Measurements from ENCODE around the gene SORCS2.
A peak's percentile ranks its signal among the peaks of the same experiment; 100 is the strongest.

Gene SORCS2

DNA sequence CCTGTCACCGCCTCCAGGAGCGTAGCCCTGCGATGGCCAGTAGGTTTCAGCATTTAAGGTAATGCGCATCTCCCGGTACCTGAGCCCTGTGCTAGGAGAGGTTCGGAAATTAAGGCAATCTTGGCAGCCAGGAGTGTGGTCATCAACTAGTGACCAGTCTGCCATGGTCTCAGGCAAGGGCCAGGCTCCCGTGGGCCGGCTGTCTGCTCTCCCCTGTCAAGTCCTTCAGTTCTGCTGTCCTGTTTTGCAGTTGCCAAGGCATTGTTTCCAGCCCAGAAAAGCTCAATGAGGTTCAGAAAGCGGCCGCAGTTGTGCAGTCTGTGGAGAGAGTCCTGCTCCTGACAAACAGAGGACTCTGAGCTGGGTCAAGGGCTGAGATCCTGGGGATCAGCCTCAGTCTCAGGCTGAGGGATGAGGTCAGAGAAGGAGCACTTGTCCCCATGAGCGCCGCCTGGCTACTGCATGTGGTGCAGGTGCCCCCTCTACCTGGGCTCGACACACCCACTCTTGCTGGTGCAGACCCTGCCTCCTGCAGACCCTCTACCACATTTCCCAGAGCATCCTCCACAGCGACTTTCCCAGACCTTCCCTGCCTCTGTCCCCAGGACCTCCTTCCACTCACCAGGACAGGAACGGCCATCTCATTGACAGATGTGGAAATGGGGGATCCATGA is 295.8 kb downstream of the SORCS2 start:
- Mint-ChIP-seq H3K4me1 (no peaks in the 10 kb centered on the region), H3K27me3 (peaks cover 12% of the 10 kb centered on the region), H3K27ac (no peak overlapping the region), H3K36me3 (no peaks in the 10 kb centered on the region), H3K9me3 (peaks cover 6% of the 10 kb centered on the region), H3K4me3 (no peak overlapping the region)
- no peak for ATAC-seq

- no peak for ATAC-seq
- H3K27ac Mint-ChIP-seq: no peak overlapping the region
- no peaks in the 10 kb centered on the region for H3K36me3 Mint-ChIP-seq
- no peaks in the 10 kb centered on the region for H3K4me1 Mint-ChIP-seq
- peaks cover 10% of the 10 kb centered on the region for H3K9me3 Mint-ChIP-seq
- no peak overlapping the region for H3K4me3 Mint-ChIP-seq
- H3K27me3 Mint-ChIP-seq: peaks cover 12% of the 10 kb centered on the region
Observed at GRCh38 chr4:7491915-7492314, 299.6 kb downstream of the SORCS2 start.

DNA sequence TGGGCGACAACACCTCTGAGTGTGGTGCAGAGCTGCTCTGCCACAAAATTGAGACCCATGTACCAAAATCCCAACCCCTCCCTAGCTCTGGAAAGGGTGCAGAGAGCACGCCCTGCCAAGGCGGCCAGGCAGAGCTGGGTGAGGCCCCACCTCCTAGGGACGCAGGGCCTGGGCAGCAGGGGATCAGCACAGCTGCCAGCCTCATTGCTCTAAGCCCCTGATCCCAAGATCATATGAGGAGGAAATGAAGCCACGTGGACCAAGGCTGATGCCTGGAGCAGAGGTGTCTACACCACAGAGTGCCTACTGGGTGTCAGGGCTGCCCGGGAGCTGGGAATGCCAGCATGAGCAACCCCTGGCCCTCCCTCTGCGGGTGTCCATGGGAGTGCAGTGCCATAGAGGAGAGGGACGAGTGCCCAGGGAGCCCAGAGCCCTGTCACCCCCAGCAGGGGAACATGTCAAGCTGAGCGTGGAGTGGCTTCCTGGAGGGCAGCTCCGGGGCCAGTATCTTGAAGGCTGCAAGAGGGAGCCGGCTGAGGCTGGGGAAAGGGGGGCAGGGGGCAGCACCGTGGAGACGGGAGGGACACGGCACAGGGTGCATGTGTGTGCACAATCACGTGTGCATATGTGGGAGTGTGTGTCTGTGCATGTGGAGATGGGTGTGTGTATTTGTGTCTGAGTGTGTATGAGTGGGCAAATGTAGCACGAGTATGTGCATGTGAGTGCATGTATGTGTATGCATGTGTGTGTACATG is 306.3 kb downstream of the SORCS2 start:
- ATAC-seq: no peak
- Mint-ChIP-seq H3K9me3 (peaks cover 3% of the 10 kb centered on the region), H3K4me3 (no peak overlapping the region), H3K27ac (no peak overlapping the region), H3K27me3 (peaks cover 13% of the 10 kb centered on the region), H3K36me3 (no peaks in the 10 kb centered on the region), H3K4me1 (no peaks in the 10 kb centered on the region)

DNA sequence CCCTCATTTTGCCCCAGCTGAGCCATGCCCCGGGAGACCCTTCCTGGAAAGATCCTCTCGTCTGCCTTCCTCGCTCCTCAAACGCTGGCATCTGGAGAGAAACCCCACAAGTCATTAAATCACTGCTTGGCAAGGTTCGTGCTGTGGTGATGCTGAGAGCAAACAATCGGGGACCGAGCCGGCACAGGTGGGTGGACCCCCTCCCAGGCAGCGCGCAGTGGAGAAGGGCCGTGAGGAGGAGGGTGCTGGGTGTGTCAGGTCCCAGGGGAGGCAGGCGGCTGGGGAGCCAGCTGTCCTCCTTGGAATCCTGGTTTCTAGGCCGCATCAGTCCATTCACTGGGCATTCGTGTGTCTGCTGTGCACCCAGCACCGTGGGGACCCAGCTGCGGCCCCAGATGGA is 307.3 kb downstream of the SORCS2 start:
- H3K27me3 Mint-ChIP-seq: peaks cover 16% of the 10 kb centered on the region
- no peaks in the 10 kb centered on the region for H3K36me3 Mint-ChIP-seq
- no peak for ATAC-seq
- no peaks in the 10 kb centered on the region for H3K4me1 Mint-ChIP-seq
- no peak overlapping the region for H3K4me3 Mint-ChIP-seq
- no peaks in the 10 kb centered on the region for H3K9me3 Mint-ChIP-seq
- H3K27ac Mint-ChIP-seq: no peak overlapping the region

DNA sequence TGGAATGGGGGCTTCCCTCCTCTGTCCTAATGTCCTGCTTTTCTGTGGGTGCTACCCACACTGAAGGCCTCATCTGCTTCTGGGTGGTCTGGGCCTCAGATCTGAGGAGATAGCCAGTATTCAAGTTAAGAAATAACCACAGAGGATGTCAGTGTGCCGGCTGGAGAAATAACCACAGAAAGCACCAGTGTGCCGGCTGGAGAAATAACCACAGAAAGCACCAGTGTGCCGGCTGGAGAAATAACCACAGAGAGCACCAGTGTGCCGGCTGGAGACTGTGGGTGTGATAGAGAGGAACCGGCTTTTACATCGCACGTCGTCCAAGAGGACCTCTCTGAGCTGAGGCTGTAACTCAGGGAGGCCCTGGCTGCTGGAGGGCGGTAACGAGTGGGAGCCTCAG is 308.1 kb downstream of the SORCS2 start:
- ATAC-seq: no peak

DNA sequence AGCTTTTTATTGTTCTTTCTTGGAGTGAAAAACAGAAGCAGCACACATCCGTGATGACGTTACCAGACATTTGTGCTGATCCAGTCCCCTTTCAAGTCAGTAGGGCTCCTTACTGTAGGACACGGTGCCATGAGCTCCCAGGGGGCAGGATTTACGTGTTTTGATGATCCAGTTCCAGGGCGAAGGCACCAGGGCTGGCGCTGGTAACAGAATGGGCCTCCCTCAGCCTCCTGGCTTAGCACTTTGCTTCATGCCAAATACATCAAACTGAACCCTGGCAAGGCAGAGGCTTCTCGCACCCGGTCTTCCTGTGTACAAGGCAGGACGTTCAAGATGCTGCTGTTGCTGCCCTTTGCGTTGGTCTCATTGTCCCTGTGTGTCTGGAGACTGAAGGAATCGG is 309.0 kb downstream of the SORCS2 start:
- no peaks in the 10 kb centered on the region for H3K36me3 Mint-ChIP-seq
- no peak for ATAC-seq
- no peak overlapping the region for H3K27ac Mint-ChIP-seq
- no peak overlapping the region for H3K4me3 Mint-ChIP-seq
- no peaks in the 10 kb centered on the region for H3K9me3 Mint-ChIP-seq
- H3K4me1 Mint-ChIP-seq: no peaks in the 10 kb centered on the region
- peaks cover 24% of the 10 kb centered on the region for H3K27me3 Mint-ChIP-seq

More for the DNA sequence above, 308.1 kb downstream of the SORCS2 start:
- Mint-ChIP-seq H3K9me3 (no peaks in the 10 kb centered on the region), H3K27ac (no peak overlapping the region), H3K36me3 (no peaks in the 10 kb centered on the region), H3K27me3 (peaks cover 24% of the 10 kb centered on the region), H3K4me3 (no peak overlapping the region), H3K4me1 (no peaks in the 10 kb centered on the region)

DNA sequence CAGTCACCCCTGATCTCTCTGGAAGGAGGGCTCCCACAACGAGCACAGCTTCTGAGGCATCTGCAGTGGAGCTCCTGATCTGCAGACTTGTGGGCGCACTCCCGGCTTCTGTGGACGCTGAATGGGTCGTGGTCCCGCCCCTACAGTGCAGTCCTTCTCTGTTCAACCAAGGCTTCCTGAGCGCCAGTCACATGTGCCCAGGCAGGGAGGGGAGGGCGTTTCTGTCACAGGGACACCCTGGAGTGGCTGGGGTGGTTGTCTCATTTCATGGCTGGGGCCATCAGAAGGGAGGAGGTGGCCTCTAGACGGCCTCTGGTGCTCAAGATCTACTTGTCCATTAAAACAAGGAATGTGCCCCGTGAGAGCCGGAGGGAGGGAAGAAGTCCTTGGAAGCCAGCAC is 309.5 kb downstream of the SORCS2 start:
- no peaks in the 10 kb centered on the region for H3K36me3 Mint-ChIP-seq
- H3K9me3 Mint-ChIP-seq: no peaks in the 10 kb centered on the region
- peaks cover 24% of the 10 kb centered on the region for H3K27me3 Mint-ChIP-seq
- no peak for ATAC-seq
- H3K4me3 Mint-ChIP-seq: no peak overlapping the region
- H3K4me1 Mint-ChIP-seq: no peaks in the 10 kb centered on the region
- no peak overlapping the region for H3K27ac Mint-ChIP-seq

DNA sequence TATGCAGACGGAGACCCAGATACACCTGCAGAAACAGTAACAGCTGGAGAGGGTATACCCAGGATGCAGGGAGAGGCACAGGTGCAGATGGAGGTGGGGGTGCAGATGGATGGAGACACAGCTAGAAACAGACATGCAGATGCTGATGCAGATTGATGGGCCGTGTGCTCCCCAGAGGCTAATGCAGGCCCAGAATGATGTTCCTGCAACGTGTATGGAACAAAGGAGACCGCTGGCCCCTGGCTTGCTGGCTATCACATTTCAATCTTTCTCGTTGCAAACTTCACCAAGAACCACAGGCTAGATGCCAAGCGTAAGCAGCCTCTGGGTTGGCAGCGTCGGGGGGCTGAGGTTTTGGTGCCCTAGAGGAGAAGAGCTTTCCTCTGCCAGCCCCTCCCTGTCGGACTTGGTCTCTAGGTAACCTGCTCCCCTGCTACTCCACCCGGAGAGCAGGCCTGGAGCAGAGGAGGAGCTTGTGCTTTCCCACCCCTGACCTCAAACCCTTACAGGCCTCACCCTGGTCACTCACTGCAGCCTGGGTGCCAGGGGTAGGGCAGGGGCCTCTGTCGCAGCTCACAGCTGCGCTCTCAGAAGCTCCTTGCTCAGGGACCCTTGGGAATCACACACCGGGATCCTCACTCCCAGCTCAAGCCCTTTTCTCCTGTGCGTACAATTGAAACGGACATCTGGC is 311.4 kb downstream of the SORCS2 start:
- H3K36me3 Mint-ChIP-seq: no peaks in the 10 kb centered on the region

DNA sequence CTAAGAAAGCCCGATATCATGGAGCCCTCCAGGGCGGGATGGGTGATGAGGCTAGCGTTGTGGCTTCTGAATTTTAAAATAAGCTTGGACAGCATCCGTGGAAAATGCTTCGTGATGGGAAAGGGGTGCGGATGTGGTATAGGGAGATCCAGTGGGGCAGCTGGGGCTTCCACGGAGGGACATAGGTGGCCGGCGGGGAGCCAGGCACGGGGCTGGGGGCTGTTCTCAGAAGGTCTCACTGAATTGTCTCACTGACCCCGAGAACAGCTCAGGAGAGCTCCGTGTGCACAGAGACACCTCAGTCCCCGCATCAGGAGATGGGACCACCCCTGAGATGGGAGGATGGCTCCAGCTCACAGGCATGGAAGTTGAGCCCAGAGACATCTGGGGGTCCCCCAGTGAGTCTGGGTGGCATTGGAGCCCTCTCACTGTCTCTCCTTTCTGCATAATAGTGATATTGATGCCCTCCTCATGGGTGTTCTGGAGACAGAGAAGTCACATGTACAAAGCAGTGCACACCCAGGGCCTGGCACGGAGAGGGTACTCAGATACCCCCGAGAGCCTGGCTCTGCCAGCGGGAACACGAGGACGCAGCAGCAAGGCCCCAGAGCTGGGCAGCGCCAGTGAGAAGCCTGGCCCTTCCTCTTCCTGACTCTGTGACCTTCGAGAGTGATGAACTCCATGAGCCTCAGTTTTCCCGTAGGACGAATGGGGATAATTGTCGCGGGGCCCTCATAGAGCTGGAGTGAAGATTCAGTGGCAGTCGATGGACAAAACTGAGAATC is 313.0 kb downstream of the SORCS2 start:
- no peaks in the 10 kb centered on the region for H3K36me3 Mint-ChIP-seq
- no peak for ATAC-seq
- no peak overlapping the region for H3K4me3 Mint-ChIP-seq
- H3K27me3 Mint-ChIP-seq: peaks cover 36% of the 10 kb centered on the region
- no peaks in the 10 kb centered on the region for H3K9me3 Mint-ChIP-seq
- no peak overlapping the region for H3K27ac Mint-ChIP-seq
- H3K4me1 Mint-ChIP-seq: no peaks in the 10 kb centered on the region

More for the DNA sequence above, 311.4 kb downstream of the SORCS2 start:
- Mint-ChIP-seq H3K27me3 (peaks cover 29% of the 10 kb centered on the region), H3K9me3 (no peaks in the 10 kb centered on the region), H3K4me1 (no peaks in the 10 kb centered on the region), H3K27ac (no peak overlapping the region), H3K4me3 (no peak overlapping the region)
- no peak for ATAC-seq

- no peak overlapping the region for H3K4me3 Mint-ChIP-seq
- no peaks in the 10 kb centered on the region for H3K4me1 Mint-ChIP-seq
- no peaks in the 10 kb centered on the region for H3K36me3 Mint-ChIP-seq
- H3K27me3 Mint-ChIP-seq: peaks cover 43% of the 10 kb centered on the region
- peaks cover 2% of the 10 kb centered on the region for H3K9me3 Mint-ChIP-seq
- ATAC-seq: no peak
- H3K27ac Mint-ChIP-seq: no peak overlapping the region
Observed at GRCh38 chr4:7506119-7506518, 313.8 kb downstream of the SORCS2 start.

GRCh38 chr4:7506572-7506971 is 314.2 kb downstream of the SORCS2 start:
- peaks cover 3% of the 10 kb centered on the region for H3K9me3 Mint-ChIP-seq
- peaks cover 46% of the 10 kb centered on the region for H3K27me3 Mint-ChIP-seq
- H3K4me3 Mint-ChIP-seq: no peak overlapping the region
- H3K4me1 Mint-ChIP-seq: no peaks in the 10 kb centered on the region
- no peak overlapping the region for H3K27ac Mint-ChIP-seq
- ATAC-seq: no peak
- H3K36me3 Mint-ChIP-seq: no peaks in the 10 kb centered on the region

- H3K27me3 Mint-ChIP-seq: peaks cover 39% of the 10 kb centered on the region
- no peak overlapping the region for H3K4me3 Mint-ChIP-seq
- ATAC-seq: no peak
- peaks cover 3% of the 10 kb centered on the region for H3K9me3 Mint-ChIP-seq
- no peaks in the 10 kb centered on the region for H3K4me1 Mint-ChIP-seq
- no peak overlapping the region for H3K27ac Mint-ChIP-seq
- no peaks in the 10 kb centered on the region for H3K36me3 Mint-ChIP-seq
Observed at GRCh38 chr4:7507381-7507780, 315.0 kb downstream of the SORCS2 start.

- Mint-ChIP-seq H3K36me3 (no peaks in the 10 kb centered on the region), H3K27me3 (peaks cover 26% of the 10 kb centered on the region), H3K4me3 (no peak overlapping the region), H3K9me3 (peaks cover 3% of the 10 kb centered on the region), H3K27ac (no peak overlapping the region), H3K4me1 (no peaks in the 10 kb centered on the region)
- ATAC-seq: no peak
Observed at GRCh38 chr4:7510066-7510465, 317.7 kb downstream of the SORCS2 start.

- H3K27me3 Mint-ChIP-seq: peaks cover 22% of the 10 kb centered on the region
Observed at GRCh38 chr4:7510538-7510937, 318.2 kb downstream of the SORCS2 start.

DNA sequence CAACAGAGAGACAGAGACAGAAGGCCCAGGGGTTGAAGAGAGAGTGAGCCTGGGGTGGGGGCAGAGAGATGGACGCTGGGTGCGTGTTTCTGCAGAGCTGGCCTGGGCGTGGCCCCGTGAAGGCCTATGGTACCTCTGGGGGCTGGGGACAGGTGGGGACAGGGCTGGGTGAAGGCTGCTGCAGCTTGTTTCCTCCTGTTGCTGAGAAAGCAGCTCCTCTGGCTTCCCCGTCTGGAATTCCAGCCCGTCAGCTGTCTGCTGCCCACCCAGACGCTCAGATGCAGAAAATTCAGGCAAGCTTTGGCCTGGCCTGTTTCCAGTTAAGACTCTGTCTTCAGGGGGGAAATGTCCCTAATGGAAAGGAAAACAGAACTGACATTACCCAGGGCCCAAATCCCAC is 319.2 kb downstream of the SORCS2 start:
- peaks cover 22% of the 10 kb centered on the region for H3K27me3 Mint-ChIP-seq
- no peak for ATAC-seq

More at GRCh38 chr4:7510538-7510937, 318.2 kb downstream of the SORCS2 start:
- H3K27ac Mint-ChIP-seq: no peak overlapping the region
- no peak overlapping the region for H3K4me3 Mint-ChIP-seq
- ATAC-seq: peak; percentile 6
- no peaks in the 10 kb centered on the region for H3K4me1 Mint-ChIP-seq
- H3K9me3 Mint-ChIP-seq: peaks cover 3% of the 10 kb centered on the region
- H3K36me3 Mint-ChIP-seq: no peaks in the 10 kb centered on the region

More for the DNA sequence above, 319.2 kb downstream of the SORCS2 start:
- Mint-ChIP-seq H3K36me3 (no peaks in the 10 kb centered on the region), H3K4me1 (no peaks in the 10 kb centered on the region), H3K27ac (no peak overlapping the region), H3K9me3 (peaks cover 3% of the 10 kb centered on the region), H3K4me3 (no peak overlapping the region)
